ENCODE measurements around the gene ZNF416. TPM values are rescaled to one million over a fixed set of nuclear protein-coding genes. Genes with fewer than 3 reads are reported as not detected.

The ZNF416 gene
- total RNA-seq, result 4.5 TPM
- long read RNA-seq, transcript ZNF416-201 (4 exons, 2,561 nt), result major isoform, 15 of 18 reads
- long read RNA-seq, partial matches to known transcripts, result 0 of 18 reads
- long read RNA-seq, other reads (novel, unspliced or antisense), result 3 of 18 reads

- peak; percentile 98 for DNase-seq (ENCODE audit: low spot score)
Measured at GRCh38 chr19:57578487-57579205, at the start of gene ZNF416. ZNF416 (minus strand) TSS chr19:57578911; CDS start chr19:57578704, 207 bp downstream.

- no peak for DNase-seq (ENCODE audit: low spot score)
Measured at GRCh38 chr19:57623091-57623490, 44.4 kb upstream of the ZNF416 start.

GRCh38 chr19:57620673-57621348, 42.1 kb upstream of the ZNF416 start:
- no peak for DNase-seq (ENCODE audit: low spot score)

GRCh38 chr19:57615346-57615745, 36.6 kb upstream of the ZNF416 start:
- no peak for DNase-seq (ENCODE audit: low spot score)

- peak; percentile 96 for DNase-seq (ENCODE audit: low spot score)
Measured at GRCh38 chr19:57613941-57614743, 35.4 kb upstream of the ZNF416 start, which contains the start of gene ZNF134. ZNF134 (plus strand) TSS chr19:57614242; CDS start chr19:57619469, 5,227 bp downstream.

GRCh38 chr19:57611113-57611512, 32.4 kb upstream of the ZNF416 start:
- no peak for DNase-seq (ENCODE audit: low spot score)

GRCh38 chr19:57606931-57607330, 28.2 kb upstream of the ZNF416 start:
- DNase-seq (ENCODE audit: low spot score), result no peak

- peak; percentile 98 for DNase-seq (ENCODE audit: low spot score)
Measured at GRCh38 chr19:57599761-57600383, 21.2 kb upstream of the ZNF416 start, which contains the start of gene ZNF530. ZNF530 (plus strand) TSS chr19:57599885; CDS start chr19:57604346, 4,461 bp downstream.

- no peak for DNase-seq (ENCODE audit: low spot score)
Measured at GRCh38 chr19:57599377-57599760, 20.7 kb upstream of the ZNF416 start.

- no peak for DNase-seq (ENCODE audit: low spot score)
Measured at GRCh38 chr19:57587529-57587928, 8.8 kb upstream of the ZNF416 start.

GRCh38 chr19:57583521-57584416, 5.1 kb upstream of the ZNF416 start, which contains the start of gene ZIK1:
ZIK1 (plus strand) TSS chr19:57584145; CDS start chr19:57584357, 212 bp downstream.
- DNase-seq (ENCODE audit: low spot score), result peak; percentile 91

- DNase-seq (ENCODE audit: low spot score), result no peak
Measured at GRCh38 chr19:57583104-57583520, 4.4 kb upstream of the ZNF416 start.

- DNase-seq (ENCODE audit: low spot score), result no peak
Measured at GRCh38 chr19:57576661-57577060, 2.0 kb downstream of the ZNF416 start.

- no peak for DNase-seq (ENCODE audit: low spot score)
Measured at GRCh38 chr19:57572415-57572947, 6.2 kb downstream of the ZNF416 start.

- DNase-seq (ENCODE audit: low spot score), result no peak
Measured at GRCh38 chr19:57570707-57571106, 8.0 kb downstream of the ZNF416 start.

- no peak for DNase-seq (ENCODE audit: low spot score)
Measured at GRCh38 chr19:57566396-57567265, 12.1 kb downstream of the ZNF416 start.

- no peak for DNase-seq (ENCODE audit: low spot score)
Measured at GRCh38 chr19:57563547-57563946, 15.2 kb downstream of the ZNF416 start.

- no peak for DNase-seq (ENCODE audit: low spot score)
Measured at GRCh38 chr19:57560049-57560491, 18.6 kb downstream of the ZNF416 start.

Measured in mesenteric fat pad (tissue), 1 donor.